Measurements from ENCODE around the gene DLGAP1. TPM values are rescaled to one million over a fixed set of nuclear protein-coding genes. Genes with fewer than 3 reads are reported as not detected.
"Not testable (repeated sequence)": the region's sequence is repeated elsewhere in the genome, so short reads cannot be mapped to it uniquely, and the experiment has no call there.

Gene DLGAP1
- total RNA-seq, 3 donors from 2014 or later = 0.96 to 17.6 (median 5.2) TPM

DNA sequence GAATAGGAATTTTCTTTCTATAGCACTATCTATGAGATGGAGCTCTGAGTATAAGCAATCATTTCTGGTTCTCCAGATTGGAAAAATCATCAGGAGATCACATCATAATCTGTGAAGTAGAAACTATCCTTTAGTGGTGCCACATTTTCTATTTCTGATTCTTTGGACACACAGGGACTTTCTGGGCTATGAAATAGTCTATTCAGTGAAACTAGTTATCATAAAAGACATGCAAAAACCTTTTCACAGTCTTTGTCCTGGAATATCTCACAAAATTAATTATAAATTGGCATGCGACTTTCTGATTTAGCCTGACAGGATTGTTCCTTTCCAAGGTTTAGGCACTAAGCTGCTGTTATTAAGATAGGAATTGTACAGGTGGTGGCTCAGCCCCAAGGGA is 428.6 kb downstream of the DLGAP1 start:
- Histone ChIP-seq H3K36me3 (no peaks in the 10 kb centered on the region), H3K9me3 (peaks cover 0 to 6% of the 10 kb centered on the region in 2 donors), H3K4me3 (no peak overlapping the region), H3K4me1 (no peaks in the 10 kb centered on the region), H3K27ac (no peak overlapping the region), H3K27me3 (no peaks in the 10 kb centered on the region)
- TF ChIP-seq POLR2A (IDR thresholded peaks at IDR 0.05) = no peak
- intact Hi-C loops (cut with DNase I; ENCODE audit: low total_unique reads) = no loop called here
- no peak for DNase-seq (ENCODE audit: low spot score in 2 of 2)

DNA sequence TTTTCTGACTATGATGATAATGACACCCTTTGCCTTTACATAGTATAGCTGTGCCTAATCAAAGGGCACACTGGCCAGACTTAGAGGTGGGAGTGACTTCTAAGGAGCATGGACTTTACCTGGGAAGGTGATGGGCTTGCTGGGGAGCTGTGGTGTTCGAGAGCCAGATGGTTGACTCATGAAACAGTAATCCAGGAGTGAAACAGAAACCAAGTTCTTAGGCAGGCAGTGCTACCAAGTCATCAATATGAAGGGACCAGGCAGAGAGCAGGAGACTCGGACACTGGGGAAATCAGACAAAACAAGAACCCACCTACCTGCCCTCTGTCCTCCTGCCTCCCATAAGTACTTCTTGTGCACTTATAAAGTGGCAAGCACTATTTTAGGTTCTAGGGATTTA is 430.4 kb downstream of the DLGAP1 start:
- no peaks in the 10 kb centered on the region for H3K36me3 ChIP-seq
- H3K4me1 ChIP-seq = no peaks in the 10 kb centered on the region
- intact Hi-C loops (cut with DNase I; ENCODE audit: low total_unique reads) = no loop called here
- TF ChIP-seq, protein P1, sequence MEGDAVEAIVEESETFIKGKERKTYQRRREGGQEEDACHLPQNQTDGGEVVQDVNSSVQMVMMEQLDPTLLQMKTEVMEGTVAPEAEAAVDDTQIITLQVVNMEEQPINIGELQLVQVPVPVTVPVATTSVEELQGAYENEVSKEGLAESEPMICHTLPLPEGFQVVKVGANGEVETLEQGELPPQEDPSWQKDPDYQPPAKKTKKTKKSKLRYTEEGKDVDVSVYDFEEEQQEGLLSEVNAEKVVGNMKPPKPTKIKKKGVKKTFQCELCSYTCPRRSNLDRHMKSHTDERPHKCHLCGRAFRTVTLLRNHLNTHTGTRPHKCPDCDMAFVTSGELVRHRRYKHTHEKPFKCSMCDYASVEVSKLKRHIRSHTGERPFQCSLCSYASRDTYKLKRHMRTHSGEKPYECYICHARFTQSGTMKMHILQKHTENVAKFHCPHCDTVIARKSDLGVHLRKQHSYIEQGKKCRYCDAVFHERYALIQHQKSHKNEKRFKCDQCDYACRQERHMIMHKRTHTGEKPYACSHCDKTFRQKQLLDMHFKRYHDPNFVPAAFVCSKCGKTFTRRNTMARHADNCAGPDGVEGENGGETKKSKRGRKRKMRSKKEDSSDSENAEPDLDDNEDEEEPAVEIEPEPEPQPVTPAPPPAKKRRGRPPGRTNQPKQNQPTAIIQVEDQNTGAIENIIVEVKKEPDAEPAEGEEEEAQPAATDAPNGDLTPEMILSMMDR (IDR thresholded peaks at IDR 0.05) = no peak
- TF ChIP-seq POLR2A (IDR thresholded peaks at IDR 0.05) = no peak
- TF ChIP-seq POLR2AphosphoS5 (IDR thresholded peaks at IDR 0.05) = no peak
- DNase-seq (ENCODE audit: low spot score in 2 of 2) = no peak
- H3K9me3 ChIP-seq = peaks cover 0 to 6% of the 10 kb centered on the region in 2 donors
- H3K27me3 ChIP-seq = no peaks in the 10 kb centered on the region
- H3K4me3 ChIP-seq = no peak overlapping the region
- no peak overlapping the region for H3K27ac ChIP-seq

DNA sequence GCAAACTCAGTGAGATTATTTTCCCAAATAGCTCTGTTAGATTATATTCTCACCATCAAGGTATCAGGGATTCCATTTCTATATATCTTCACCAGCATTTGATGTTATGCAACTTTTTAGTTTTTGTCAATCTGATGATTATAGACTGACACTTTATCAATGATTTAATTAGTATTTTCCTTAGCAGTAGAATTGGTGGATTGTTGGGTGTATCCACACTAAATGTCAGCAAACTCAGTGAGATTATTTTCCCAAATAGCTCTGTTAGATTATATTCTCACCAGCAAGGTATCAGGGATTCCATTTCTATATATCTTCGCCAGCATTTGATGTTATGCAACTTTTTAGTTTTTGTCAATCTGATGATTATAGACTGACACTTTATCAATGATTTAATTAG is 432.4 kb downstream of the DLGAP1 start:
- DNase-seq (ENCODE audit: low spot score in 2 of 2); H3K4me3 ChIP-seq; H3K27me3 ChIP-seq; H3K27ac ChIP-seq; H3K9me3 ChIP-seq; H3K4me1 ChIP-seq; H3K36me3 ChIP-seq; intact Hi-C loops (cut with DNase I; ENCODE audit: low total_unique reads): not testable (repeated sequence)

DNA sequence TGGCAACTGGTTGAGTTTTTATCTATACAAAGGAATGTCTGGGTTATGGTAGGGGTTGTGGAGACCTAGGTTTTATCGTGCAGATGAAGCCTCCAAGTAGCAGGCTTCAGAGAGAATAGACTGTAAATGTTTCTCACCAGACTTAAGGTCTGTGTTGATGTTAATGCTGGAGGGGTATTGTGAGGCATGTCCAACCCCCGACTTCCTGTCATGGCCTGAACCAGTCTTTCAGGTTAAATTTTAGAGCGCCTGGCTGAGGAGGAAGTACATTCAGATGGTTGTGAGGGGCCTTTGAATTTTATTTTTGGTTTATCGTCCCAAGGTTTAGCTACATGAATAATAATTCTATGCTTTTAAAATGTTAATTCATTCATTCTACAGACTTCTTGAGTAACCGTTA is 435.1 kb downstream of the DLGAP1 start:
- Histone ChIP-seq H3K4me1 (no peaks in the 10 kb centered on the region), H3K9me3 (peaks cover 0 to 6% of the 10 kb centered on the region in 2 donors), H3K27ac (no peak overlapping the region), H3K36me3 (no peaks in the 10 kb centered on the region), H3K27me3 (no peaks in the 10 kb centered on the region), H3K4me3 (no peak overlapping the region)
- intact Hi-C loops (cut with DNase I; ENCODE audit: low total_unique reads) = no loop called here
- DNase-seq (ENCODE audit: low spot score in 2 of 2) = no peak
- no peak for TF ChIP-seq POLR2A (IDR thresholded peaks at IDR 0.05)
- TF ChIP-seq, protein P1 (IDR thresholded peaks at IDR 0.05) = no peak

DNA sequence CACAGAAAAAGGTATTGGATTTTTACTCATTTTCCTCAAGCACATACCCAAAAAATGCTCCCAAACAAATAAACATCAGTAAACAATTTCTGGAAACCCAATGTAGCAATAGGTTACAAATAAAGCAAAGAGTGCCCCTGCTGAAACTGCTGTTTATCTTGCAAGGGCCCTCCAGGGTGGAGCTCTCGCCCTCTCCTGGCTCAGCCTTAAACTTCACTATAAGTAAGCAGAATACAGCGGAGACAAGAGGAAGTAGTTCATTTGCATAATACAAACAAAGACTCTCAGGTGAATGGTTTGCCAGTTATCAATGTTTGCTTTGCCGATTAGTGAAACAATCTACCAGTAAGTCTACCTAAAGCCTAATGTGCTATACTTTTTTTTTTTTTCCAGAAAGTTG is 437.6 kb downstream of the DLGAP1 start:
- Histone ChIP-seq H3K4me3 (no peak overlapping the region), H3K36me3 (no peaks in the 10 kb centered on the region), H3K9me3 (peaks cover 0 to 2% of the 10 kb centered on the region in 2 donors), H3K27ac (no peak overlapping the region), H3K27me3 (no peaks in the 10 kb centered on the region), H3K4me1 (no peaks in the 10 kb centered on the region)
- DNase-seq (ENCODE audit: low spot score in 2 of 2) = no peak
- TF ChIP-seq POLR2AphosphoS5 (IDR thresholded peaks at IDR 0.05) (no peak), POLR2A (IDR thresholded peaks at IDR 0.05) (no peak)
- TF ChIP-seq, protein P1 (IDR thresholded peaks at IDR 0.05) = no peak
- intact Hi-C loops (cut with DNase I; ENCODE audit: low total_unique reads) = no loop called here

DNA sequence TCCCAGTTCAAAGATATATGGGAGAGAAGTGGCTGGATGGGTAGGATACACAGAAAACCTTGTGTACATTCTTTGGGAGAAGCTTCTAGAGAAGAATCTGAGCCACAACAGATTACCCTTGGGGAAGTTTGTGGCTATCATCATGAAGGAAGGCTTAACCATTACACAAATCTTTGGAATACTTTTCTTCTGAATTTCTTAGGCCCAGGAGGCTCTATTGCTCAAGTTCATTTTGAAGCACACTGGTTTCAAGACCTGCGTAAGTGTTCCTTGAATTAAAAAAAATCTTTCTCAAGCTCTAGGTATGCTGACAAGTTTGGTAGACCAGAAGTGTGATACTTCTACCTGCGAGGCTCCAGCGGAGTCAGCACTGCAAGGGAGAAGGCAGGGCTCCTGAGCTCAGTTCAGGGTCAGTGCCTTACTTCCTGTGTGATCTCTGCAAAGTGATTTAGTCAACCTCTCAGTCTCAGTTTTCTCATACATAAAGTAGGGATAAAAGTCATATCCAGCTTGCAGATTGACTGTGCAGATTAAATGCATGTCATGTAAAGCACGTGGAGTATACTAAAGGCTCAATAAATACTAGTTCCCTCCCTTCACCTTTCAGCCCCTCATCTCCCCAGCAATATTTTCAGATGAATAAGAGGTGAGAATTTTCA is 438.6 kb downstream of the DLGAP1 start:
- Histone ChIP-seq H3K27me3 (no peaks in the 10 kb centered on the region), H3K4me3 (no peak overlapping the region), H3K4me1 (no peaks in the 10 kb centered on the region), H3K36me3 (no peaks in the 10 kb centered on the region), H3K9me3 (no peaks in the 10 kb centered on the region), H3K27ac (no peak overlapping the region)
- intact Hi-C loops (cut with DNase I; ENCODE audit: low total_unique reads) = no loop called here
- TF ChIP-seq POLR2A (IDR thresholded peaks at IDR 0.05) (no peak), POLR2AphosphoS5 (IDR thresholded peaks at IDR 0.05) (no peak)
- TF ChIP-seq, protein P1 (IDR thresholded peaks at IDR 0.05) = no peak
- DNase-seq (ENCODE audit: low spot score in 2 of 2) = no peak

All from breast epithelium (tissue), 4 donors.